ENCODE measurements around the gene CACNA2D2.
"Not testable (repeated sequence)": the region's sequence is repeated elsewhere in the genome, so short reads cannot be mapped to it uniquely, and the experiment has no call there.

Gene CACNA2D2

DNA sequence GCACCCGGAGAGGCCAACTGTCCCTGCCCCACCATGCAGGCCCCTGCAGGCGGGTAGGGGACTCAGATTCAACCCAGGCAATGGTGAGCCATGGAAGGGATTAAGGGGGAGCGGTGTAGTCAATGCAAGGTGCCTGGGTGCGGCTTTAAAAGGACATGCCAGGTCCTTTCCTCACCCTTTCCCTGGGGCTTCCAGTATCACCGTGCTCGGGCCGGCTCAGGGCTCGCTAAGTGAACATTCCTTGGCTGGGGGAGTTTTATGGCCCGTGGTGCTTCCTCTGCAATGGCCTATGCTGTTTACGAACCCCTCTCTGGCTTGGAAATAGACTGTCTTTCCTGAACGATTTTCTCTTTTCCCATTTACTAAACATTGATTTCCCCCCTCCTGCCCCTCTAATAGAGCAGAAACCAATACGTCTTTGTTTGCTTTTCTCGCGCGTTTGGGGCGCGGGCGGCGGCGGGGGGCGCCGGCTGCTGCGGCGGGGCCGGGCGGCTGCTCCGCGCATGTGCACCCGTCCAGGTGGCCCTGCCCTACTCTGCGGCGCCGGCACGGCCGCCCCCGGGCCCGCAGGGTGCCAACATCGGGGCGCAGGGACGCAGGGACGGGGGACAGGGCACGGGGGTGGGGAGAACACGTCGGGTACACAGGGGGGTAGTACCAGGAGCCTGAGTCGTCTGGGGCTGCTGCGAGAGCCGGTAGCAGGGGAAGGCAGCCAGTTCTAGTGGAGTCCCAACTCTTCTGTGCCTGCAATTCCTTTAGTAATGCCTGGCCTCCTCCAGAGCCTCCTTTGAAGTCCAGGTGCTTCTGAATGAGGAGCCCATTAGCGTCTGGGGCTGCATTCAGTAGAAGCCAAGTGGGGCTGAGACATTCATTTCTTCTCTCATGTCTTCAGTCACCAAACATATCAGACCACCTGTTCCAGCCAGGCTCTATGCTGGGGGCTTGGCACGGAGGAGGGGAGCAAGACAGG lies 26.9 kb upstream of the CACNA2D2 start:
- DNase-seq (ENCODE audit: low read depth), result no peak

DNA sequence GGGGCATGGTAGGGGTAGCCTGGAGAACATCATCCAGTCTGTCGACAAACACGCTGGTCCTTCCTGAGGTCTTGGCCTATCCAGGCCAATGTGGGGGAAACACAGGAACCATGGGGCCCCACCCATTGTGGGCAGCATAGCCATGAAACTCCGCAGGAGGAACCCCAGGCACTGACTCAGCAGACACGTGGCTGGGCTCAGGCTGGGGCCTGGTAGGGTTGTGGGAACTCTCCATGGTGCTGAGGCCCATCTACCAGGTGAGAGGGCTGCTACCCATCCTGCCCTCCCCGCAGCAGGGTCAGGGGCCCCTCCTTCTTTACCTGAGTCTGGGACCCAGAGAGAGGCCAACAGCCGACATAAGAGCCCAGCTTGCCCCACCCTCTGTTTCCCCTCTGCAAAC lies 22.6 kb upstream of the CACNA2D2 start:
- DNase-seq (ENCODE audit: low read depth), result peak; percentile 8

DNA sequence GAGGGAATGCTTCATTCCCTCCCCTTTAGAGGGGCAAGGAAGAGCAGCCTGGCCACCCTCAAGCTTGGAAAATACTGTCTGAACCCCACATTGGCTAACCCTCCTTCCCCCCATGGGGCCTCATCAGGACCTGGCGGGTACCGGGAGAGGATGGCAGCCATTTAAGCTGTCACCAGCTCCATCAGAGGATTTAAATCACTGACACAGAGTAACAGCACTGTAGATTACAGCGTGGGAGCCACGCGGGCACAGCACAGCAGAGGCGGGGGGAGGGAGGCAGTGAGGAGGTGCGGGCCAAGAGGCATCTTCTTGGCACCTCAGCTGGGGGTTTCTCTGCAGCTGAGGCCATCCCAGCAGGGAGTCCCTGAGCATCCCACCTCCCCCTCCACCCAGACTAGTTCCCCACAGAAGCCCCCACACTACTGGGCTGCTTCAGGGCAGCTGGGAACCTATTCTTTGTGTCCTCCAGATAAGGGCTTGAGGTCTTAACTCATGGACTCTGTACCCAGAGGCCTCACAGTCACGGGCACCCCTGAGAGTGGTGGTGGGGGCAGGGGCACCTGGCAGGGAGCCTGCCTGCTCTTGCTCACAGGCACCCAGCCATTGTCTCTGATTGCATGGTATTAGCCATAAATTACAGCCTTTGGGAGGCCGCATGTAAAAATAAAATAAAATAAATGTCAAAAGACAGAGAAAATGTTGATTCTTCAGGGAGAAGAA lies 21.9 kb upstream of the CACNA2D2 start:
- no peak for DNase-seq (ENCODE audit: low read depth)

DNA sequence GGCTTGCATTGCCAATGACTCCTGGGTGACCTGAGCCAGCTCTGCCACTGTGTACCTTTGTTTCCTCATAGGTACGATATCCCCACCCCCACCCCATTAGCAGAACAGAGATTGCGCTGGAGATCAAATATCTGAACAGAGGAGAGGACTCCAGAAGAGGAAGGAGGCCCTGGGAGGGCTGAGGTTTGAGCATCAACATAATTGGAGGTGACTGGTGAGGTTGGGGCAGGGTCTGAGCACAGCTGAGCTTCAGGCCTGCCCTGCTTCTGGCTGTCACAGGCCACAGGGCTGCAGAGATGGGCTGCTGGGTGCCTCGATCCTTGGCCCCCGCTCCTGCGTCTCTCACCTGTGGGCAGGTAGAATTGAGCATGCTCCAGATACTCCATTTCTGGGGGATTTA lies 21.3 kb upstream of the CACNA2D2 start:
- no peak for DNase-seq (ENCODE audit: low read depth)

DNA sequence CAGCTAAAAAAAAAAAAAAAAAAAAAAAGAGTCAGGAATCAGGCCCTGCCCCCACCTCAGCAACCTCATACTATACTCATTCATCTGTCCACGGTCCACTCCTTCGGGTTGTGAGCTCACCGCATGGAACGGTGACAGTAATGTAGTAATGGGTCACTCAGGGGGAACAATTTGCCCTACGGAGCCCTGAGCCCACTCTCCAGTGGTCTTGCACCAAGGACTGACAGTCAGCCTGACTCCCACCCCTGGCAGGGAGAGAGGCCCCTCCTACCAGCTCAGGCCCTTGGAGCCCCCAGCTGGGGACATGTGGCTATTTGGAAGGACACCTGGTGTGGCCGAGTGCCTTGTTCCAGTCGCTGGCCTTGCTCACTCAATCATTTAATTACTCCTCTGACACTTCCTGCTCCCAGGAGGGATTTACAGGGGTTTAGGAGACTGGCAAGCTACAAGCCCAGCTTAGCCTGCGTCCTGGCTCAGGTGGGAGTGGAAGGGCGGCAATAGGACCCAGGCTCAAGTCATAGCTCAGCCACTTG lies 19.9 kb upstream of the CACNA2D2 start:
- no peak for DNase-seq (ENCODE audit: low read depth)

DNA sequence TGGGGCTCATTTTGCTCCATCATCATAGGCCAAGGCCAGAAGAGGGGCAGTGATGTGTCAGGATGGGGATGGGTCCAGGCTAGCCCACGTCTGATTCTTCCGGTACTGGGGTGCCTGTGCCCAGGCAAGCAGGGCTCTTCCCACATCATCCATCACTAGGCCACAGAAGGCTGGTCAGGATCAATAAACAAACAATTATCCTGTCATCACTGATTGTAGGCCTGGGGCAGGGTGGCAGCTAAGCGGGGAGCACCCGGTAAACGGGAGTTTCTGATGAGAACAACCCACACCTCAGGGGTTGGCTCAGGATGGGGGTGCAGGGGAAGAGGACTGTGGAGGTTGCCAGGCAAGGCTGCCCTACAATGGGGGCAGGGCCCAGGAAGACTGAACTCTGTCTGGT lies 18.1 kb upstream of the CACNA2D2 start:
- DNase-seq (ENCODE audit: low read depth), result no peak

DNA sequence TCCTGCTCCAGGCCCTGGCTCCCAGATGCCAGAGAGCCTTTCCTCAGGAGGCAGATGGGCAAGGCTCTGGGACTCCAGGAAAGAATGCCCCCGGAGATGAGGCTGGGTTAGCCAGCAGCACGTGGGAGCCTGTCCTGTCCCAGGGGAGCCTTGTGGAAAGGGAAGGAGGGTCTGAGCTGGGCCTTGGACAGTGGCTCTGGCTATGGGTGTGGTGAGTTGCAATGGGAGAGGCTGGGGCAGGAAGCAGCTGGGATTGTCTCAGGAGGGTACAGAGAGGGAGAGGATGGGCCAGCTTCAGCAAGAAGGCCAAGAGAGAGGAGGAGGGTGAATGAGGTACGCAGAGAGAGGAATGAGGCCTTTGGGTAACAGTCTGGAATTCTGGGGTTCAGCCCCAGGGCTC lies 17.4 kb upstream of the CACNA2D2 start:
- no peak for DNase-seq (ENCODE audit: low read depth)

DNA sequence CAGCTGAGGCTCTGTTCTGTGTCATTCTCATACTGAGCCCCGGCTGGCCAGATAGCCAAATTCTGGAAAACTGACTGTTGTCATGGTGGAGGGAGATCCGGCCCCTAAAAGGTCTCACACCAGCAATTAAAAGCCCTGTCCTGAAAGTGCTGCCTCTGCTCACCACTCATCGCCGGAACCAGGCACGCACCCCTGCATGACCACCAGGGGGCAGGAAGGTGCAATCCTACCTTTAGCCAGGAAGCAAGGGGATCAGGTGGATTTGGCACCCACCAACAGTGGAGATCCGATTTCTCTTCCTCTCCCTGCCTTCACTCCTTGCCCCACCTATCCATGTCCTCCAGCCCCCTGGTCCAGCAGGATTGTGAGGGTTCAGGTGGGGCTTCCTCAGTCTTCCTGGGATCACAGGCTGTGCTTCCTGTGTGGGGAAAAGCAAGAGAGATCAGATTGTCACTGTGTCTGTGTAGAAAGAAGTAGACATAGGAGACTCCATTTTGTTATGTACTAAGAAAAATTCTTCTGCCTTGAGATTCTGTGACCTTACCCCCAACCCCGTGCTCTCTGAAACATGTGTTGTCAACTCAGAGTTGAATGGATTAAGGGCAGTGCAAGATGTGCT lies 16.1 kb upstream of the CACNA2D2 start:
- DNase-seq (ENCODE audit: low read depth), result peak; percentile 64

DNA sequence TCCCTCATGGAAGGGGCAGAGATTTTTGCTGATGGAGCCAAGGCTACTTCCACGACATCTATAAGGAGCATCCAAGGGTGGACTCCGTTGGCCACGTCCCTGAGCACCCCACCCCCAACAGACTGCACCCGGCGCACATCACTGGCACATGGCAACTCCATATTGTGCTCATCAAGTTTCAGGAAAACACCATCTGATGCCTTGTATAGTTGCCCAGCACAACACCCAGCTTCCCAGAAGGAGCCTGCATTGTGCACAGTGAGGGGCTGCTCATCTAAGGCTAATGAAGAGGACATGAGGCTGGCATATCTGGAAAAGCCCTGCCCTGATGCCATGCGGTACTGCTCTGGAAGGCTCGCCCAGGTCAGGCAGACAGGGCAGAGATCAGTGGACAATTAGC lies 15.0 kb upstream of the CACNA2D2 start:
- DNase-seq (ENCODE audit: low read depth), result no peak

DNA sequence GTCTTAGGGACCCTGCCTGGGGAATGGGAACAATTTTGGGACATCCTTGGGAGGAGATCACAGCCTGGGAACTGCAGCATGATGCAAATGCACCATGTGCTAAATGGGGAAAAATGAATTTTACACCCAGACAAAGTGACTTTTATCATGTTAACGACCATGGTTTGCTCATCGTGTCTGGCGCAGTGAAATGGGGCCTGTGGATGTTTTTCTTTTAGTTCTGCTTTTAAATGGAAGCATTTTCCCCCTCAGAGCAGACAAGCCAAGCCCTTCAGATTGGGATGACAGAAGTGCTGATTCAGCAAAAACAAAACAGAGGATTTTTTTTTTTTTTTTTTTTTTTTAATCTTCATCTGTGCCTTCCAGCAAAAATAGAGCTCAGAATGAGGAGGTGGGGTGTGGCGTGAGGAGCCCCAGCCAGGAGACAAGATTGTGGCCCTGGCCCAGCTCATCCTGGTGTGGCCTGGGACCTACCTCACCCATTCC lies 14.3 kb upstream of the CACNA2D2 start:
- DNase-seq (ENCODE audit: low read depth), result no peak

DNA sequence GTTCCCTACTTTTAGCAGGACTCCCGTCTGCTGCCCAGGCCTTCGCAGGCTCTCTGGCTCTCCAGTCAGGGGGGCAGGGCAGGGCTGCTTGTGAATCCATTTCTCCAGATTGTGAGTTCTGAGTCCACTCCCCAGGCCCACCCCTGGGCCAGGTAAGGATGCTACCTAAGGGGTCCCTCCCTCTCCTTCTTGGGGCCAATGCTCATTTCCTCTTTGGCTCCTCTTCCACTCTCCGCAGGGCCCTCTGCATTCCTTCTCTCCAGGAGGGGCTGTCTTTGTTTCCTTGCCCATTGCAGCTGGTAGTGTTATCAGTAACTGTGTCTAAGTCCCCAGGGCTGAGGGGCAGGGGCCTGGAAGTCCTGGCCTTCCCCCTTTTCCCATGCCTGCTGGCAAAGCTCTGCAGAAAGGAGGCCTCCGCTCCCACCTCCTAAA lies 13.0 kb upstream of the CACNA2D2 start:
- DNase-seq (ENCODE audit: low read depth), result no peak

DNA sequence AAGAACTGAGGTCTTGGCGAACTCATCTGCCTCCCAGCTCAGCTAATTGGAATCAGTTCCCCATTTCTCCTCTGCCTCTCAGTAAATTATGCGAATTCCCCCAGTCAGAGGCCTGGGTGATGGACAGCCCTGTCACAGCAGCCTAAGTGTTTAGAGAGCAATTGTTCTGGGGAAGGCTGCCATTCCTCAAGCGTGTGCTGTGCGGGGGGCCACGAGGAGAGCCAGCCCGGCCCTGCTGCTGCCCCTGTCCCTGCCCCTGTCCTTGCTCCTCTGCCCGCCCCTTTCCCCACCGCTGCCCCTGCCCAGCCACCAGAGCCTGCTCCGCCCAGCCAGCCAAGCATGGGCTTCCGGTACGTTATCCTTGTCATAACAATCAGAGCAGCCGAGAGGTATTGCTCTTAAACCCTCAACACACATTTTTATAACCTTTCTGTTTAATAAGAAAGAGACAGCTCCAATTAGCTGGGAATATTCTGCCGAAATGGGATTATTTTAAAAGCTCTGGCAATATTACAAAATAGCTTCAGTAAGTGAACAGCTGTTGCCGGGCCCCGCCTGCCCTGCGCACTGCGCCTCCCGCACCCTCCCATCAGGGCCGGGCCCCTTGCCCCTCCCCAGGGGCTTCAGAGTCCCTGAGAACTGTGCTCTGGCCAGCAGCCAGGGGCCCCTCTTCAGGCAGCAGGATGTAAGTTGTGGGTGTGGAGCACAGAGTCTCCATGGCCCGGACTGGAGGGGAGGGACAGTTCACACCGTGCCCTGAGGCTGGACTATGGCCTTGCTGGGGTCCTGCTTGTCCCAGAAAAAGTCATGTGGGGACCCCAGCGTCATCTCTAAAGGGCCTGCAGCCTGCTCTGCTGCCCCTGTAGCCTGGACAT lies 12.4 kb upstream of the CACNA2D2 start:
- DNase-seq (ENCODE audit: low read depth), result peak; percentile 6

DNA sequence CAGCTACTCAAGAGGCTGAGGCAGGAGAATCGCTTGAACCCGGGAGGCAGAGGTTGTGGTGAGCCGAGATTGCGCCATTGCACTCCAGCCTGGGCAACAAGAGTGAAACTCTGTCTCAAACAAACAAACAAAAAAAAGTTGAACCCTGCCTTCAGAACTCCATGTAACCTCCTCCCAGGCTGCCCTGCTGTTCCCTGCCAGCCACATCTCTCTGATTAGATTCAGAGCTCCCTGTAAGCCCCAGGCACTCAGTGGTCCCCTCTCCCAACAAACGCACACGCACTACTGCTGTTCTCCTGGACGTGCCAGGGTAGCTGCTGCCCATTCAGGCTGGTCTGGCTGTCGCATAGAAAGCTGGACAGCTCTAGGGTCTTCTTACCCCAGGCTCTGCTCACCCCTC lies 9.5 kb upstream of the CACNA2D2 start:
- not testable (repeated sequence) for DNase-seq (ENCODE audit: low read depth)

DNA sequence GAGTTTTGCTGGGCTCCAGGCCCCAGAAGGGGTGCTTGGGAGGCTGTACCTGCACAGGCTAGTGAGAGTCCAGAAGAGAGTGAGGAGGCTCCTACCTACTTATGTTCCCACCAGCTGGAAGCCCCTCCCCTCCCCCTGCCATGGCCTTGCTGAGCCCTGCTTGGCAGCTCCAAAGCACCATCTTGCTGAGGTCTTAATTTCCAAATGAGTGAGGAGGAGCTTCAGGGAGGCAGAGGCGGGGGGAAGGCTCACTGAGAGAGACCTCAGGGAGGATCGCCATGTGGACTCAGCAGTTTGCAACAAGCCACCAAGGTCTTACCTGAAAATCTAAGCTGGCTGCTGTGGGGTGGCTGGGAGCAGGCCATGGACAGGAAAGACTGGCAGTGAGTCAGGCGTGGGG lies 8.7 kb upstream of the CACNA2D2 start:
- DNase-seq (ENCODE audit: low read depth), result no peak

DNA sequence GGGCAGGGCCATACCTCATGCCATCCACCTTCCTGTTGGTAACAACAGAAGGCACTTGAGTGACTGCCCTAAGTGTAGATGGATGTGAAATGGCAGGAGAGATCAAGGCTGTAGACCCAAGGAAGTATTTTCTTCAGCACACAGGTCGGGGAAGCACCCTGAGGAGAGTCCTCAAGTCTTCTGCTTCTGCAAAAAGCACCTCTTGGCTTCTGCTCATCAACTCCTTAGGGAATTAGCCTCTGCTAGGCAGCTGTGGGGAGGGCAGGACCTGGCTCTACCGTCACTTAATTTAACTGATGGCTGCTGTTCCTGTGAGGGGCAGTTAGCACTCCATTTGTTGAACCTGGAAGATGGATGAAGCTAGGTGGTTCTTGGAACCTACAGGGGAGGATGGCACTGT lies 6.9 kb upstream of the CACNA2D2 start:
- DNase-seq (ENCODE audit: low read depth), result no peak

DNA sequence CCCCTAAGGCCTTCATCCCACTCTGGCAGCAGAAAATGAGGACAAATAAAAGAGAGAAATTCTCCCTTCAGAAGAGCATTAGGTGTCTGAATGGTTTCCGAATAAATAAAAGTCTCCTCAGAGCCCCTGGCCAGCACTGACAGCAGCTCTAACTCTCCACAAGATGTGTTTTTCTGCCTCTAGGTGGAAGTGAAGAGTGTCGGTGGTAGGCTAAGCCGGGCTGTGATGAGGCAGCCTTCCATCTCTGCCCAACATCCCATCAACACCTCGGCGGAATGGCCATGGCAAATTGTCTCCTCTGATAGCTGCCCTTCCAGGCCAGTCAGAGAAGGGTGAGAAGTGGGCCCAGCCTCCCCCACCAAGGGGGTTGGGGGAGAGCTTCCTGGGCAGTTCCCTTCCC lies 6.3 kb upstream of the CACNA2D2 start:
- DNase-seq (ENCODE audit: low read depth), result no peak

DNA sequence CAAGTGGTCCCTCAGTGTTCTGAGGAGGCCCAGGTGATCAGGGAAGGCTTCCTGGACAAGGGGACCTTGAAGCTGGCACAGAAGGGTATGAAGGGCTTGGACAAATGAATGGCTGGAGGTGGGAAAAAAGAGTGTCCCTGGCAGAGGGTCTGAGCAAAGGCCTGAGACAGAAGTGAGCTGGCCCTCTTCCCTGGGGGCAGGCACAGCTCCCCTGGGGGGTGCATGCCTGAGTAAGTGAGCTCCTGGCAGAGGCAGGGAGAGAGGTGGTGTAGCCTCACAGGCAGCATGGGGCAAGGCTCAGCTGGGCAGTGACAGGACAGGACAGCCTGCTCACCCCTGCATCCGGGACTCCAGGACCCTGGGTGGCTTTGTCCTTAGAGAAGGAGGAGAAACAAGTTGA lies 5.4 kb upstream of the CACNA2D2 start:
- no peak for DNase-seq (ENCODE audit: low read depth)

DNA sequence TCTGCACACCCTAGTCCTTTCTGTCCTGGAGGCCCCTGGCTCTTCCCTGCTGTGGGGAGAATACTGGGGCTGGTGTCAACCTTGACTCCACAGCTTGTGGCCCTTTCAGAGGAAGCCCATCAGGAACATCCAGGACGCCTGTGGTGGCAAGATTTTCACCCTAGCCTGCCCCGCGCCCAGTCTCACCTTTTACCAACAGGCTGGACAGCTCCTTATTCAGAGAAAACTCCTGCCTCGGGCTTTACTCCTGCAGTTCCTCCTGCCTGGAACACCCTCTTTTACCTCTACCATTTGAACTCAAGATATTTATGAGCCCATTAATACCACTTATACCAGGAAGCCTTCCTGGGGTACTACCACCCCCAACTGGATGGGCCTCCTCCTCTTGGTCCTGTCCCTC lies 2.7 kb upstream of the CACNA2D2 start:
- DNase-seq (ENCODE audit: low read depth), result no peak

DNA sequence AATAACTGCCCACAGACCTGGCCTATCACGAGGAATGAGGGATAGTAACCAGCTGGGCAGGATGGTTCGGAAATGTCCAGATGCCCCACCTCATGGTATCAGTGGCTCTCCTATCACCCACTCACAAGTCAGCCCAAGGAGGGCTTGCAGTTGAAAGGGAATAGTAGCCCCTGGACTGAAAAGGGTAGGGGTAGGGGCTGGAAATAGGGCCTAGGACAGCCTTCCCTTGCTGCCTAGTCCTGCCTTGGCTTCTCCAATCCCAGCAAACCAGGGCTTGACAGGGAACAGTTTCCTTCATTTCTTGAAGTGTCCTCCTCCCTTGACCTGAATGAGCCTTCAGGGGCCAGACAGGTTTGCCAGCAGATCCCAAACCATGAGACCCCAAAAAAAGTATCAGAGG lies 1.2 kb upstream of the CACNA2D2 start:
- no peak for DNase-seq (ENCODE audit: low read depth)

DNA sequence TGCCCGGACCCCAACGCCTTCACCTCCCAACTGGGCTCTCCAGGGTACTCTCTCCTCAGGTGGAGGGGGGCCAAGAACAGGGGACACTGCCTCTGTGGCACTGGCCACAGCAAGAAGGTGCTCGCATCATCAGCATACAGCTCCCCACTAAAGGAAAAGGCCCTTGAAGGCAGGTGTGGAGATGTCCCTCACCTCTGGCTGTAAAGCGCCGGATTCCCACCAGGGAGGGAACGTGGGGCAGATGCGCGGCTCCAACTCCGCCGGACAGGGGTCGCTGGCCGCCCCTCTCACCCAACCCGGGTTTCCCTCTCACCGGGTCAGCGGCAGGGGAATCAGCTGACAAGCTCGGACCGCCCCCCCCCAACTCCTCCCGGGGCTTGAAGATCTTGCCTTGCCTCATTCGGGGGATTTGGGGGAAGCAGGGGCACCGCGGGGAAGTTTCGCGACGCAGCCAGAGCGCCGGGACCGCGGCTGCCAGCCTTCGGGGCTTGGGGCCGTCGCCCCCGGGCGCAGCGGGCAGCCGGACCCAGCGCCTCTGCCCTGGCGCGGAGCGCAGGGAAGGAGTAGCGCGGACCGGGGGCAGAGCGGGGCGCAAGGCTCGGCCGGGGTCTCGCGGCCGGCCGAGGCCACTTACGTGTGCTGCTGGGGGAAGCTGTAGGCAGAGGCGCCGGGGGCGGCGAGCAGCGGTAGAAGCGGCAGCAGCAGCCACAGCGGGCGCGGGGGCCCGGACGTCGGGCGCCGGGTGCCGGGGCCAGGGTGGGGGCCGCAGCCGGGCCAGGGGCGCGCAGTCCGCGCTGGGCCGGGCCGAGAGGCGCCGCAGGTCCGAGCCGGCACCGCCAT lies 630 bp downstream of the CACNA2D2 start:
- DNase-seq (ENCODE audit: low read depth), result no peak

DNA sequence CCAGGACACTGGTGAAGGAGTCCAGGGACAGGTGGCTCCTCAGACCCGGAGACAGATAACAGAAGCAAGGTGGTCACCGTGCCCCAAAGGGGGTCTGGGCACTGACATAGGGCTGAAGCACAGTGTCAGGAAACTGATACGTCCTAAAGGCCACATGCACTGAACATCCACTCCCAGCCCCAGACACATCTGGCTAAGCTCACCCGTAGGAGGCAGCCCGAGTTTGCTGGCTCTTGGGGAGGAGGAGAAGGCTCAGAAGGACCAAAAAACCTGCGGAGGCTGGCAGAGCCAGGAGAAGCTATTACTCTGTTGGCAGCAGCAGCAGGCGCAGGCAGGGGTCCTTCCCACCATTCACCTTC lies 1.2 kb downstream of the CACNA2D2 start:
- DNase-seq (ENCODE audit: low read depth), result no peak
